DND-41 (cell line): ENCODE data around the gene EPHA3.

ENCODE experiments used
- ATAC-seq: fragments of 200-7000 bp; cut with Tn5 transposase; 3 replicates; pipeline ENCODE4 v1.9.1; 2021; ENCODE audit warnings: low read depth; ENCODE audit not compliant: insufficient read depth
- DNase-seq: peaks from one replicate; pipeline ENCODE4 v3.0.0-alpha.2; 2020
- H2AFZ ChIP-seq: 2 replicates; pipeline ENCODE4 v1.6.0; 2012; ENCODE audit warnings: low read depth, low read length
- H3K27ac ChIP-seq: 2 replicates; pipeline ENCODE4 v1.5.1; 2012; ENCODE audit warnings: low read length, inconsistent platforms
- H3K27me3 ChIP-seq: fragments of 200-600 bp; sonication (generic); 2 replicates; pipeline ENCODE4 v1.6.0; 2012; ENCODE audit warnings: low read length, mild to moderate bottlenecking, inconsistent platforms; ENCODE audit not compliant: insufficient read depth, poor library complexity
- H3K36me3 ChIP-seq: 2 replicates; pipeline ENCODE4 v1.5.1; 2012; ENCODE audit warnings: low read length, inconsistent platforms; ENCODE audit not compliant: insufficient read depth
- H3K4me1 ChIP-seq: 2 replicates; pipeline ENCODE4 v1.5.1; 2012; ENCODE audit warnings: mild to moderate bottlenecking, low read length; ENCODE audit not compliant: insufficient read depth
- H3K4me2 ChIP-seq: 2 replicates; pipeline ENCODE4 v1.6.0; 2012; ENCODE audit warnings: mild to moderate bottlenecking, moderate library complexity, low read length, inconsistent platforms; ENCODE audit not compliant: insufficient read depth
- H3K4me3 ChIP-seq, 2 experiments: fragments of 200-600 bp in 1 of 2; shearing (Covaris generic) in 1 of 2; 2 replicates each; pipeline ENCODE4 v1.5.1; 2012 to 2016; ENCODE audit warnings: inconsistent platforms in 2 of 2, low read length in 2 of 2, mild to moderate bottlenecking in 2 of 2, low read depth in 1 of 2, moderate library complexity in 1 of 2
- H3K79me2 ChIP-seq: 2 replicates; pipeline ENCODE4 v1.6.0; 2012; ENCODE audit warnings: low read length, inconsistent platforms; ENCODE audit not compliant: insufficient read depth
- H3K9ac ChIP-seq: 2 replicates; pipeline ENCODE4 v1.6.0; 2012; ENCODE audit warnings: low read depth, mild to moderate bottlenecking, inconsistent platforms, low read length, moderate library complexity
- H3K9me3 ChIP-seq: 2 replicates; pipeline ENCODE4 v1.5.1; 2012; ENCODE audit warnings: low read length, moderate library complexity, mild to moderate bottlenecking, inconsistent platforms; ENCODE audit not compliant: insufficient read depth, severe bottlenecking
- H4K20me1 ChIP-seq: 2 replicates; pipeline ENCODE4 v1.6.0; 2012; ENCODE audit warnings: low read length; ENCODE audit not compliant: insufficient read depth
- CTCF ChIP-seq: IDR thresholded peaks from 2 replicates; pipeline ENCODE4 v1.5.1; 2012; ENCODE audit warnings: borderline replicate concordance, low read length, moderate library complexity, mild to moderate bottlenecking; ENCODE audit not compliant: poor library complexity, severe bottlenecking; ENCODE audit errors: extremely low read depth
- EZH2 ChIP-seq: IDR thresholded peaks from 3 replicates; pipeline ENCODE4 v1.6.1; 2012; ENCODE audit warnings: borderline replicate concordance, low read depth, mild to moderate bottlenecking, moderate library complexity, low read length, inconsistent platforms; ENCODE audit not compliant: severe bottlenecking

EPHA3 gene

GRCh38 chr3:89320186-89320585 lies 212.8 kb downstream of the EPHA3 start:
- H3K79me2 ChIP-seq, result no peaks in the 10 kb centered on the region
- TF ChIP-seq EZH2 (no peak), CTCF (no peak)
- no peak overlapping the region for H3K9ac ChIP-seq
- no peaks in the 10 kb centered on the region for H3K9me3 ChIP-seq
- H3K4me2 ChIP-seq, result no peak overlapping the region
- no peak overlapping the region for H3K4me3 ChIP-seq
- ATAC-seq (no peak), DNase-seq (no peak)
- no peak overlapping the region for H2AFZ ChIP-seq
- H3K4me1 ChIP-seq, result no peaks in the 10 kb centered on the region
- no peak overlapping the region for H3K27ac ChIP-seq
- H4K20me1 ChIP-seq, result no peaks in the 10 kb centered on the region
- no peaks in the 10 kb centered on the region for H3K36me3 ChIP-seq
- H3K27me3 ChIP-seq, result no peaks in the 10 kb centered on the region

GRCh38 chr3:89326997-89327396 lies 219.6 kb downstream of the EPHA3 start:
- TF ChIP-seq CTCF (no peak), EZH2 (no peak)
- H4K20me1 ChIP-seq, result no peaks in the 10 kb centered on the region
- no peaks in the 10 kb centered on the region for H3K4me1 ChIP-seq
- no peaks in the 10 kb centered on the region for H3K27me3 ChIP-seq
- no peaks in the 10 kb centered on the region for H3K79me2 ChIP-seq
- ATAC-seq (no peak), DNase-seq (no peak)
- H3K4me2 ChIP-seq, result no peak overlapping the region
- H3K27ac ChIP-seq, result no peak overlapping the region
- no peak overlapping the region for H3K9ac ChIP-seq
- H3K4me3 ChIP-seq, result no peak overlapping the region
- H2AFZ ChIP-seq, result no peak overlapping the region
- no peaks in the 10 kb centered on the region for H3K36me3 ChIP-seq
- no peaks in the 10 kb centered on the region for H3K9me3 ChIP-seq

DNA sequence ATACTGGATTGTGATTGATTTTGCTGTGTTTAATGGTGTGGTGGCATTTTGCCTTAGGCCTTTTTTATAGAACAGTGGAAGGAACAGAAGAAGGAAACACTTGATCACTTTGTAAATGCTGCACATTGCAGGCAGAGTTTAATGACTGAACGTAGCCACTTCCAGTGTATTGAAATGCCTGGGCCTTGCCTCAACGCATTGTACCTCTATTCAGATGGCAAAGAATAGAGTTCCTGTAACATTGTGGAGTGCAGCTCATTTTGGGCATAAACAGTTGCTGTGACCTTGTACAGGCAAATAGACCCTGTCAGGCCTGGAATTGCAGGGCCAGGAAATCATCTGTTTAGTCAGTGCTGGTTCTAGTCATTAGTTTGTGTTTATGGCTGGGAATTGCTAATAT lies 225.0 kb downstream of the EPHA3 start:
- Histone ChIP-seq H3K36me3 (no peaks in the 10 kb centered on the region), H3K27ac (no peak overlapping the region), H3K4me2 (no peak overlapping the region), H3K4me3 (no peak overlapping the region), H4K20me1 (no peaks in the 10 kb centered on the region), H3K4me1 (no peaks in the 10 kb centered on the region), H3K79me2 (no peaks in the 10 kb centered on the region), H3K27me3 (no peaks in the 10 kb centered on the region), H3K9ac (no peak overlapping the region), H3K9me3 (no peaks in the 10 kb centered on the region), H2AFZ (no peak overlapping the region)
- ATAC-seq (no peak), DNase-seq (no peak)
- TF ChIP-seq CTCF, result no peak
- no peak for TF ChIP-seq EZH2

- Histone ChIP-seq H3K4me1 (no peaks in the 10 kb centered on the region), H3K9me3 (no peaks in the 10 kb centered on the region), H3K36me3 (no peaks in the 10 kb centered on the region), H3K4me3 (no peak overlapping the region), H3K27me3 (no peaks in the 10 kb centered on the region), H4K20me1 (no peaks in the 10 kb centered on the region), H3K4me2 (no peak overlapping the region), H3K79me2 (no peaks in the 10 kb centered on the region), H2AFZ (no peak overlapping the region), H3K9ac (no peak overlapping the region), H3K27ac (no peak overlapping the region)
- ATAC-seq (no peak), DNase-seq (no peak)
- no peak for TF ChIP-seq CTCF
- no peak for TF ChIP-seq EZH2
These were observed 225.4 kb downstream of the EPHA3 start for GRCh38 chr3:89332793-89333192.
